Measurements from ENCODE around the gene ABCB9. TPM values are rescaled to one million over a fixed set of nuclear protein-coding genes. Genes with fewer than 3 reads are reported as not detected.

ABCB9 gene
- total RNA-seq, 1 donor from 2014 or later = 16.3 TPM

DNA sequence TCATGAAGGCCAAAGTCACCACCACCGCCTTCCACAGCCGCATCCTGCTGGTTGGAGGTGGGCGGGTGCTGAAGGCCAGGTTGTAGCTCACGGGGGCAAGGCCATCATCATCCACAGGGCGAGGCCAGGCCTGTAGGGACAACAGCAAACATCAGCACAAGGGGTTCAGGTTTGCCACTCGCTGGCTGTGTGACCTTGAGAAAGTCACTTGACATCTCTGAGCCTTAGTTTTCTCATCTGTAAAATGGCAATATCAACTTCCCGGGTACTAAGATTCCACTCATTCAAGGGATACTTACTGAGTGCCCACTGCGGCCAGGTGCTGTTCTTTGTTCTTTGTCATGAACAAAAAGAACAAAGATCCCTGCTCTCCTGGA lies 6.1 kb downstream of the ABCB9 start:
- no peaks in the 10 kb centered on the region for H3K36me3 Mint-ChIP-seq (ENCODE audit: low read depth)
- H3K27ac Mint-ChIP-seq (ENCODE audit: unreplicated experiment) = no peak overlapping the region
- no peaks in the 10 kb centered on the region for H3K9me3 Mint-ChIP-seq
- DNase-seq (ENCODE audit: low read depth, low spot score) = no peak
- no peak overlapping the region for H3K4me3 Mint-ChIP-seq
- TF ChIP-seq, protein P1, sequence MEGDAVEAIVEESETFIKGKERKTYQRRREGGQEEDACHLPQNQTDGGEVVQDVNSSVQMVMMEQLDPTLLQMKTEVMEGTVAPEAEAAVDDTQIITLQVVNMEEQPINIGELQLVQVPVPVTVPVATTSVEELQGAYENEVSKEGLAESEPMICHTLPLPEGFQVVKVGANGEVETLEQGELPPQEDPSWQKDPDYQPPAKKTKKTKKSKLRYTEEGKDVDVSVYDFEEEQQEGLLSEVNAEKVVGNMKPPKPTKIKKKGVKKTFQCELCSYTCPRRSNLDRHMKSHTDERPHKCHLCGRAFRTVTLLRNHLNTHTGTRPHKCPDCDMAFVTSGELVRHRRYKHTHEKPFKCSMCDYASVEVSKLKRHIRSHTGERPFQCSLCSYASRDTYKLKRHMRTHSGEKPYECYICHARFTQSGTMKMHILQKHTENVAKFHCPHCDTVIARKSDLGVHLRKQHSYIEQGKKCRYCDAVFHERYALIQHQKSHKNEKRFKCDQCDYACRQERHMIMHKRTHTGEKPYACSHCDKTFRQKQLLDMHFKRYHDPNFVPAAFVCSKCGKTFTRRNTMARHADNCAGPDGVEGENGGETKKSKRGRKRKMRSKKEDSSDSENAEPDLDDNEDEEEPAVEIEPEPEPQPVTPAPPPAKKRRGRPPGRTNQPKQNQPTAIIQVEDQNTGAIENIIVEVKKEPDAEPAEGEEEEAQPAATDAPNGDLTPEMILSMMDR (conservative IDR thresholded peaks at IDR 0.05) = no peak
- H3K4me1 Mint-ChIP-seq = peaks cover 6% of the 10 kb centered on the region
- H3K27me3 Mint-ChIP-seq (ENCODE audit: low read depth) = no peaks in the 10 kb centered on the region

DNA sequence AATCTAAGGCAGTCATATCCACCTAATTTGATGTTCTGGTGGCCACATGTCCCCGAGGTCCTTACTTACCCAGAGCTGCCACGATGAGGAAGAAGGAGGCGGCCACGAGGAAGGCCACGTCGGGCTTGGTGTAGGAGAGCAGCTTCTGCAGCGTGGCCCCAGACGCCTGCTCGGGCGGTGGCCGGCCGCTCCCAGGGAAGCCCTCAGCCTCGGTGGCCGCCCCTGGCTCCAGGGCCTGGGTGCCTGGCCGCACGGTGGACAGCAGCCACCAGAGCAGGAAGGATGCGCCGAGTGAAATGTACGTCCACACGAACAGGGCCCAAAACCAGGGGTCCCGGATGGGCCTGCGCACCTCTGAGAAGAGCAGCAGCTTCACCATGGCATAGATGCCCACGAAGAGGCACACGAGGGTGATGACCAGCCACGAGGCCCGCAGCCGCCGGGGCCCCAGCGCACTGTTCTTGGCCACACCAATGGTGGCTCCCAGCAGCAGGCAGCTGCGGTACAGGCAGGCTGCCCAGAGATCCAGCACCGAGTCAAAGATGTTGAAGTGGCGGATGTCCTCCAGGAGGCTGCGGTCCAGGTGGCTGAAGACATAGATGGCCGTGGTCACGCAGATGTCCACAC lies 6.6 kb downstream of the ABCB9 start:
- H3K9me3 Mint-ChIP-seq = no peaks in the 10 kb centered on the region
- no peak overlapping the region for H3K4me3 Mint-ChIP-seq
- DNase-seq (ENCODE audit: low read depth, low spot score) = no peak
- no peak overlapping the region for H3K27ac Mint-ChIP-seq (ENCODE audit: unreplicated experiment)
- no peaks in the 10 kb centered on the region for H3K36me3 Mint-ChIP-seq (ENCODE audit: low read depth)
- H3K27me3 Mint-ChIP-seq (ENCODE audit: low read depth) = no peaks in the 10 kb centered on the region
- H3K4me1 Mint-ChIP-seq = peaks cover 2% of the 10 kb centered on the region
- TF ChIP-seq, protein P1 (conservative IDR thresholded peaks at IDR 0.05) = no peak

DNA sequence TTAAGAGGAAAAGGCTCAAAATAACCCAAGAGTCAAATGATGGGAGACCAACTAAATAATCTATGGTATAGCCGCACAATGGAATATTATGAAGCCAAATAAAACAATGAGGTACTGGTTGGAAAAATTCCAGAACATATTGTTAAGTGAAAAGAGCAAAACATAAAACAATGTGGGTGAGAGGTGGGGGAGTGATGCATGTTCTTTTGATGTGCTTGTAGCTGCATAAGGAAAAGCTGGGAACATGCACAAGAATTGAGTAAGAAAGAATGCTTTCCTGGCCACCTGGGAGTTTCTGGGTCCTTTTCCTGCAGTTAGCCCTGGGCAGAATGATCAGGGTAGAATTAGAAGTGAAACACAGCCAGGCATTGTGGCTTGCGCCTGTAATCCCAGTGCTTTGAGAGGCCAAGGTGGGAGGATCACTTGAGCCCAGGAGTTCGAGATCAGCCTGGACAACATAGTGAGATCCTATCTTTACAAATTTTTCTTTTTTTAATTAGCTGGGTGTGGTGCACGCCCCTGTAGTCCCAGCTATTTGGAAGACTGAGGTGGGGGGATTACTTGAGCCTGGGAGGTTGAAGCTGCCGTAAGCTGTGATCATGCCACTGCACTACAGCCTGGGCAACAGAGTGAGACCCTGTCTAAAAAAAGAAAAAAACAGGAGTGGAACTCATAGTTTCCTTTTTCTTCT lies 7.9 kb downstream of the ABCB9 start:
- no peak overlapping the region for H3K27ac Mint-ChIP-seq (ENCODE audit: unreplicated experiment)
- H3K27me3 Mint-ChIP-seq (ENCODE audit: low read depth) = no peaks in the 10 kb centered on the region
- H3K4me3 Mint-ChIP-seq = no peak overlapping the region
- H3K9me3 Mint-ChIP-seq = no peaks in the 10 kb centered on the region
- no peaks in the 10 kb centered on the region for H3K36me3 Mint-ChIP-seq (ENCODE audit: low read depth)
- no peaks in the 10 kb centered on the region for H3K4me1 Mint-ChIP-seq
- TF ChIP-seq, protein P1 (conservative IDR thresholded peaks at IDR 0.05) = no peak
- no peak for DNase-seq (ENCODE audit: low read depth, low spot score)

DNA sequence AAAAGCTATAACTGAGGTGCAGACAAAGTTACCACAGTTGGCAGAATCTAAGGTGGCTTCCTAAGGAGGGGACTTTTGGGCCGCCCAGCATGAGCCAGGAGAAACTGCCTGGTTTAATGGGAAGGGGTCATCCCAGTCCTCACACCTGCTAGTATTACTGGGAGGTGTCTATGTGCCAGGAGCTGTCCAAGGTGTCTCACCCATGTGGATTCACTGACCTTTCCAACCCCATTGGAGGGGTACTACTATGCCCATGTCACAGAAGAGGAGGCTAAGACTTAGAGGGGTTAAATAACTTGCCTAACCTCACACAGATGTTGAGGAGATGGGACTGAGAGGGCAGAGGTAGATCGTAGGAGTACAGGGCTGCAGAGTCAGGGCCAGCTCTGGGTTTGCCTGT lies 10.2 kb downstream of the ABCB9 start:
- Mint-ChIP-seq H3K27ac (ENCODE audit: unreplicated experiment) (no peak overlapping the region), H3K4me1 (no peaks in the 10 kb centered on the region), H3K9me3 (no peaks in the 10 kb centered on the region), H3K36me3 (ENCODE audit: low read depth) (no peaks in the 10 kb centered on the region), H3K4me3 (no peak overlapping the region), H3K27me3 (ENCODE audit: low read depth) (no peaks in the 10 kb centered on the region)
- DNase-seq (ENCODE audit: low read depth, low spot score) = no peak
- TF ChIP-seq, protein P1 (conservative IDR thresholded peaks at IDR 0.05) = no peak

DNA sequence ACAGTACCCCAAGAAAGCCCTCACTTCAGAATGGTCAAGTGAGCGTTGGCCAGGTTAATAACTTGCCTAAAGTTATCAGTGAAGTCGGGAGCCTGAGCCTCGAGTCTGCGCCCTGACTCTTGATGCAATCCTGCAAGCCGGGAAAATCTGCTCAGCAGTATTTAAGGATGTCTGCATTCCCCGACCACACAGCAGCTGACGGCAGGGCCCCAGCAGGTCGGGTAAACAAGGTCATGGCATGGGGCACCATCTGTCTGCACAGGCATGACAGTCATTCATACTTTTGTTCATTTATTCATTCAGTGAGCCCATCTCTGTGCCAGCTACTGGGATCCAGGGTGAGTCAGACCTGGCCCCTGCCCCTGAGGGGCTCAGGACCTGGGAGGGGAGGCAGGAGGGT lies 11.1 kb downstream of the ABCB9 start:
- no peaks in the 10 kb centered on the region for H3K4me1 Mint-ChIP-seq
- no peak for DNase-seq (ENCODE audit: low read depth, low spot score)
- no peak overlapping the region for H3K27ac Mint-ChIP-seq (ENCODE audit: unreplicated experiment)
- no peaks in the 10 kb centered on the region for H3K9me3 Mint-ChIP-seq
- TF ChIP-seq, protein P1 (conservative IDR thresholded peaks at IDR 0.05) = no peak
- no peaks in the 10 kb centered on the region for H3K36me3 Mint-ChIP-seq (ENCODE audit: low read depth)
- no peak overlapping the region for H3K4me3 Mint-ChIP-seq
- no peaks in the 10 kb centered on the region for H3K27me3 Mint-ChIP-seq (ENCODE audit: low read depth)
